HCT116 (cell line): ENCODE results near the gene RABL6.

Experiments
- CEBPB ChIP-seq: IDR thresholded peaks from 2 replicates; pipeline ENCODE4 v1.6.1; 2012; ENCODE audit warnings: low read depth
- CTCF ChIP-seq, 3 experiments: fragments of 200-600 bp in 1 of 3; sonication (generic) in 1 of 3; IDR thresholded peaks in 2 of 3; conservative IDR thresholded peaks in 1 of 3; 2 replicates each; pipeline ENCODE4 v1.5.1; 2012 to 2017; ENCODE audit warnings: low read depth in 2 of 3, low read length in 2 of 3, antibody characterized with exemption in 1 of 3, borderline replicate concordance in 1 of 3, control low read depth in 1 of 3, mild to moderate bottlenecking in 1 of 3, mixed read lengths in 1 of 3, mixed run types in 1 of 3, moderate library complexity in 1 of 3; ENCODE audit not compliant: insufficient read depth in 1 of 3
- EZH2 ChIP-seq: fragments of 200-600 bp; sonication (generic); IDR thresholded peaks from 2 replicates; pipeline ENCODE4 v1.6.1; 2017; ENCODE audit warnings: antibody characterized with exemption, mixed run types
- EZH2phosphoT487 ChIP-seq: fragments of 200-600 bp; IDR thresholded peaks from 2 replicates; pipeline ENCODE4 v1.6.1; 2018; ENCODE audit warnings: antibody characterized with exemption, borderline replicate concordance
- FOSL1 ChIP-seq: IDR thresholded peaks from 2 replicates; pipeline ENCODE4 v1.6.1; 2012; ENCODE audit warnings: low read depth
- JUND ChIP-seq: IDR thresholded peaks from 2 replicates; pipeline ENCODE4 v1.6.1; 2012
- MAX ChIP-seq: IDR thresholded peaks from 2 replicates; pipeline ENCODE4 v1.6.1; 2012
- POLR2A ChIP-seq: IDR thresholded peaks from 2 replicates; pipeline ENCODE4 v1.7.0; 2011; ENCODE audit warnings: borderline replicate concordance; ENCODE audit not compliant: insufficient read depth, insufficient read length; ENCODE audit errors: extremely low read depth
- RAD21 ChIP-seq: IDR thresholded peaks from 2 replicates; pipeline ENCODE4 v1.6.1; 2012; ENCODE audit warnings: low read depth, mild to moderate bottlenecking
- REST ChIP-seq: IDR thresholded peaks from 2 replicates; pipeline ENCODE4 v1.6.1; 2012; ENCODE audit warnings: low read depth
- SP1 ChIP-seq: IDR thresholded peaks from 2 replicates; pipeline ENCODE4 v1.6.1; 2012; ENCODE audit warnings: low read depth
- TCF7L2 ChIP-seq: IDR thresholded peaks from 2 replicates; pipeline ENCODE4 v1.7.0; 2011; ENCODE audit warnings: borderline replicate concordance, inconsistent platforms; ENCODE audit not compliant: insufficient read depth, insufficient read length; ENCODE audit errors: extremely low read depth

DNA sequence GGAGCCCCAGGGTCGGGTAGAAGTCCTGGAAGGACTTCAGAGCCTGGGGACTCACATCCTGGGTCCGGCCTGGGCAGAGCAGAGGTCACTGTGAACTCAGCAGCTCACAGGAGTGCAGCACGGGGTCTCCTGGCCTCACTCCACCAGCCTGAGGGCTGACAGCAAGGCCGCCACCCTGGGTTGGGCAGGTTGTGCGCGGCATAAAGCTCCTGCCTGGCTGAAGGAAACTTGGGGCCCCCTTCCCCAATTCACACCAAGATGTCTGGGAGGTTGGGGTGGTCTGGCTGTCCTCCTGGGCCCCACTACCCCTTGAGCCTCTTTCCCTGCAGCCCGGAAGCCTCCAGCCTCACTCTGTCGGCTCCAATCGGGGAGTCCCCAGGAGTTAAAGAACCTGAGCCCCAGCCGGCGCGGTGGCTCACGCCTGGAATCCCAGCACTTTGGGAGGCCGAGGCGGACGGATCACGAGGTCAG is 45.5 kb upstream of the RABL6 start:
- TF ChIP-seq EZH2 = no peak
- TF ChIP-seq CTCF (IDR thresholded peaks at IDR 0.05 in 2 of 3, conservative IDR thresholded peaks at IDR 0.05 in 1 of 3; ENCODE audit: borderline replicate concordance in 1 of 3, insufficient read depth in 1 of 3, low read depth in 2 of 3, low read length in 2 of 3) = no peak
- no peak for TF ChIP-seq EZH2phosphoT487
- no peak for TF ChIP-seq POLR2A
- no peak for TF ChIP-seq RAD21
- TF ChIP-seq MAX = no peak
- TF ChIP-seq JUND = no peak
- no peak for TF ChIP-seq FOSL1
- no peak for TF ChIP-seq SP1
- no peak for TF ChIP-seq CEBPB
- no peak for TF ChIP-seq REST
- no peak for TF ChIP-seq TCF7L2
